Right ventricle myocardium inferior (tissue), 1 donor: ENCODE data around the gene ITGBL1. TPM values are rescaled to one million over a fixed set of nuclear protein-coding genes. Genes with fewer than 3 reads are reported as not detected.

ENCODE experiments used
- ATAC-seq: fragments of 200-7000 bp; cut with Tn5 transposase; one replicate; pipeline ENCODE4 v1.9.1; 2020; ENCODE audit warnings: mild to moderate bottlenecking, moderate library complexity
- DNase-seq: peaks from one replicate; pipeline ENCODE4 v3.0.0; 2021; ENCODE audit errors: missing footprints
- intact Hi-C: fragments of 100-400 bp; cut with DNase I; formaldehyde crosslinking; loops from one replicate; pipeline ENCODE4 v1.11.0; 2022
- total RNA-seq: library from RNA; stranded (reverse); fragmentation: NEBNext Ultra II Directional; extraction: Animal tissue kit (Norgen Biotek cat#: 25700); gene quantifications from one replicate; pipeline ENCODE4 v1.2.1, GENCODE V29; 2021
- donor health status: DM: no; HTN: yes; CAD: no; lungs with severe emphysema.

Gene ITGBL1
- total RNA-seq, 1 donor from 2014 or later = 8.6 TPM

- DNase-seq (no peak), ATAC-seq (no peak)
- intact Hi-C loops = no loop called here
Observed at GRCh38 chr13:101449790-101450748, 2.4 kb upstream of the ITGBL1 start.

- DNase-seq = no peak
- no peak for ATAC-seq
- intact Hi-C loops = no loop called here
Observed at GRCh38 chr13:101450749-101451130, 1.7 kb upstream of the ITGBL1 start.

- intact Hi-C loops = no loop called here
- ATAC-seq (no peak), DNase-seq (no peak)
Observed at GRCh38 chr13:101451641-101452040, 834 bp upstream of the ITGBL1 start.

GRCh38 chr13:101453784-101454201, 1.3 kb downstream of the ITGBL1 start:
- peak; percentile 60 for ATAC-seq
- intact Hi-C loops = no loop called here
- DNase-seq = no peak

- ATAC-seq (no peak), DNase-seq (no peak)
- intact Hi-C loops = no loop called here
Observed at GRCh38 chr13:101454767-101455166, 2.3 kb downstream of the ITGBL1 start.

- intact Hi-C loops = no loop called here
- ATAC-seq = no peak
- DNase-seq = no peak
Observed at GRCh38 chr13:101455863-101456262, 3.4 kb downstream of the ITGBL1 start.

- intact Hi-C loops = no loop called here
- no peak for DNase-seq
- no peak for ATAC-seq
Observed at GRCh38 chr13:101457176-101457575, 4.7 kb downstream of the ITGBL1 start.

GRCh38 chr13:101465877-101466276, 13.4 kb downstream of the ITGBL1 start:
- intact Hi-C loops = no loop called here
- DNase-seq (no peak), ATAC-seq (no peak)

GRCh38 chr13:101467415-101467814, 14.9 kb downstream of the ITGBL1 start:
- intact Hi-C loops = no loop called here
- ATAC-seq (no peak), DNase-seq (no peak)

- ATAC-seq = peak; percentile 68
- intact Hi-C loops = loop anchor here (10.0 kb wide), 1 partner anchor 329 kb away; no protein-coding TSS in a partner anchor
- no peak for DNase-seq
Observed at GRCh38 chr13:101473458-101473857, 21.0 kb downstream of the ITGBL1 start.

- peak; percentile 59 for ATAC-seq
- no peak for DNase-seq
- intact Hi-C loops = loop anchor here (10.0 kb wide), 1 partner anchor 330 kb away; no protein-coding TSS in a partner anchor
Observed at GRCh38 chr13:101474419-101474957, 22.0 kb downstream of the ITGBL1 start.

GRCh38 chr13:101475536-101475935, 23.1 kb downstream of the ITGBL1 start:
- ATAC-seq (no peak), DNase-seq (no peak)
- intact Hi-C loops = loop anchor here (10.0 kb wide), 1 partner anchor 331 kb away; no protein-coding TSS in a partner anchor

- intact Hi-C loops = no loop called here
- ATAC-seq = no peak
- DNase-seq = no peak
Observed at GRCh38 chr13:101481421-101481820, 28.9 kb downstream of the ITGBL1 start.

GRCh38 chr13:101486708-101487437, 34.4 kb downstream of the ITGBL1 start:
- ATAC-seq = peak; percentile 79
- no peak for DNase-seq
- intact Hi-C loops = no loop called here

GRCh38 chr13:101487438-101487830, 35.0 kb downstream of the ITGBL1 start:
- intact Hi-C loops = no loop called here
- ATAC-seq (no peak), DNase-seq (no peak)

- no peak for DNase-seq
- intact Hi-C loops = no loop called here
Observed at GRCh38 chr13:101488734-101489133, 36.3 kb downstream of the ITGBL1 start.

GRCh38 chr13:101489643-101490405, 37.3 kb downstream of the ITGBL1 start:
- ATAC-seq (no peak), DNase-seq (no peak)

More at GRCh38 chr13:101488734-101489133, 36.3 kb downstream of the ITGBL1 start:
- no peak for ATAC-seq

GRCh38 chr13:101490406-101491015, 38.0 kb downstream of the ITGBL1 start:
- ATAC-seq (no peak), DNase-seq (no peak)
- intact Hi-C loops = no loop called here

More at GRCh38 chr13:101489643-101490405, 37.3 kb downstream of the ITGBL1 start:
- intact Hi-C loops = no loop called here
